NCI-H2227 treated with DMSO at 0.1 percent for 48 hours (cell line): ENCODE data around the gene EMSY.

Experiments
- DNase-seq: peaks from one replicate; lab custom pipeline; 2025; lab: John Stamatoyannopoulos, UW

EMSY gene

GRCh38 chr11:76523147-76523546 is 78.3 kb downstream of the EMSY start:
- no peak for DNase-seq

DNA sequence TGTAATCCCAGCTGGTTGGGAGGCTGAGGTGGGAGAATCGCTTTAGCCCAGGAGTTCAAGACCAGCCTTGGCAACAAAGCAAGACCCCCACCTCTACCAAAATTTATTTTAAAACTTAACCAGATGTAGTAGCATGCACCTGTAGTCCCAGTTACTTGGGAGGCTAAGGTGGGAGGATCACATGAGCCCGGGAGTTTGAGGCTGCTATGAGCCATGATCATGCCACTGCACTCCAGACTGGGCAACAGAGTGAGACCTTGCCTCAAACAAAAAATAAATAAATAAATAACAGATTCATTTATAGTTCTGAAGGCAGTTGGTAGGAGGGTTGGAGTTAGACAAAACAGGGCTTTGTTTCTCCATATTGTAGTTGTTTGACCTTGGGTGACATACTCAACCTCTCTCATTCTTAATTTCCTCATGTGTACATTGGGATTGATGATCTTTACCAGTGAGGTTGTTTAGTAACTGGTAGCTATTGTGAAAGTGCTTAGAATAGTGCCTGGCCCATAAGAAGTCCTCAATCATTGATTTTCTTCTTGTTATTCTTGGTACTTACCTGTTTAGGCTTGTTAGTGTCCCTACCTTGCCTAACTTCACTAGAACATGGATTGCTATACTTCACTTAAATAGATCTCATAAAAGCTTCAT is 79.1 kb downstream of the EMSY start:
- no peak for DNase-seq

DNA sequence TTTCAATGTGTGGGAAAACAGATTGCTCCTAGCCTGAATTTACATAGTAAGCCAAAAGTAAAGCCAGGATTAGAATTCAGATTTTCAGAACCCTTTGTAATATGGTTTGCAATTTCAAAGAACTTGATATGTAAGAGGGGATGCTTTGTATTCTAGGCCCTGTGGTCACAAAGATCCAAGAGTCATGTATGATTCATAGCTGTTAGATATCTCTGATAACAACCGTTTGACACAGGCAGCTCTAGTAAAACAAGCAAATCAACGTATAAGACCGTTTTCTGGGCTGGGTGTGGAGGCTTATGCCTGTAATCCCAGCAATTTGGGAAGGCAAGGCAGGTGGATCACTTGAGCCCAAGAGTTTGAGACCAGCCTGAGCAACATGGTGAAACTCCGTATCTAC is 79.6 kb downstream of the EMSY start:
- no peak for DNase-seq

DNA sequence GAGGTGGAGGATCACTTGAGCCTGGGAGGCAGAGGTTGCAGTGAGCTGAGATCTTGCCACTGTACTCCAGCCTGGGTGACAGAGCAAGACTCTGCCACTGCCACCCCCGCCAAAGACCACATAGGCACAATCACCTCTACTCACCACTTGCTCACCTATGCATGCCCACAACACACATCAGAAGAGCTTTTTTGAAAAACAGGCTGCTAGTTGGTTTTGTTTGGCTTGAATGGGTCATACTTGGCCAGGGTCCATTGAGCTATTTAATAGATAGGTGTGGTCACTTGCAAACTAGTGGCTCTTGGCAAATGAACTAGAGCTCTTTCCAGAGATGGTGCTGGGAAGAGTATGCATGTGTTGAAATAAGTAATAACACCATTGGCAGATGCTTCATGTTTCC is 80.1 kb downstream of the EMSY start:
- no peak for DNase-seq

- no peak for DNase-seq
Measured at GRCh38 chr11:76526878-76527277, 82.1 kb downstream of the EMSY start.

DNA sequence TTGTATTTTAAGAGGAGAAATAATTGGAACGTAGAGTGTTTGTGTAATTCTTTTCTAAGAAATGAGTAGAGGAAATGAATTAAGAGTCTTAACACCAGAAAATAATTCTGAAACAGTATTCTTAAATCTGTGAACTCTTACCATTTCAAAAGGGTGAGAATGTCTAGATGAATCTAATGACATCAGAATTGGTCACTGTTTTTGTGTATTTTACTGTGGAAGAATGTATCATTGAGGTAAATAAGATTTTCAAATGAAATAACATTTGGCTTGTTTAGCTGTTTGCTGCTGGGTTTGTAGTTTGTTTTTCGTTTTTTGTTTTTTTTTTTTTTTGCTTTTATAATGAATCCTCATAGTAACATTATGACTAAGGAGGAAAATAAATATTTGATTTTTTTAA is 97.6 kb downstream of the EMSY start:
- no peak for DNase-seq

GRCh38 chr11:76543006-76543703 is 98.3 kb downstream of the EMSY start:
- DNase-seq: no peak

- no peak for DNase-seq
Measured at GRCh38 chr11:76550781-76551180, 106.0 kb downstream of the EMSY start.

DNA sequence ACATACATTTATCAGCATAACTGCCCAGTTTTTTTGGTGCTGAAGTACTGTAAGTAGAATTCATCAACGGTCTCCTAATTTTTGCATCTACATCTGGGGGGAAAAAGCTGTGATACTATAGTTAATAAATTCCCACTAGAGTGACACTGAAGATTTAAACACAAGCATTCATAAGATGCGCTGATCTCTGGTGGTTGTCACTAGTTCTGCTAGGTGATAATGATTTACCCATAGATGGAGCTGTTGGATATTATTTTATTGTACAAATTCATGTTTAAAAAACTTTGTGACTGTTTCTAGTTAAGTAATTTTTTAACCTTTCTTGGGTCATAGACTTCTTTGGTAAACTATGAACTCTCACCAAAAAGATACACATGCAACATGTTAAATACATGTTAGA is 106.6 kb downstream of the EMSY start:
- no peak for DNase-seq

GRCh38 chr11:76552987-76553386 is 108.2 kb downstream of the EMSY start:
- DNase-seq: no peak

GRCh38 chr11:76553554-76554476 is 109.0 kb downstream of the EMSY start:
- no peak for DNase-seq

DNA sequence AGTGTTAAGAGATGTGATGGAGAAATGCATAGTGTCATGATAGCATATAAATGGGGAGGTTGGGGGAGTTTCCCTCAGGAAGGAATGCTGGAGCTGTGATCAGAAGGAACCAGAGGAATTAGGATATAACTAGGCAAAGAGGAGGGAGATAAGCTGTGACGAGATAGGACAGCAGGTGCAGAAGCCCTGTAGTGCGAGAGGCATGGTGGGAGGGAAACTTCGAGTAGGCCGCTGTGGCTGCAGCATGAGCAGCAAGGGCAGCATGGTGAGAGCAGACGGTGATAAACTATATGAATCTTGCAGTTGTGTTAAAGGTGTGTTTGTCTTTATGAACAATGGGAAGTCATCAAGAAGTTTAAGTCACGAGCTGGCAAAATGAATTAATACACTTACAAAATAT is 109.9 kb downstream of the EMSY start:
- DNase-seq: no peak

- DNase-seq: no peak
Measured at GRCh38 chr11:76557466-76557865, 112.6 kb downstream of the EMSY start.

GRCh38 chr11:76558473-76558872 is 113.7 kb downstream of the EMSY start:
- no peak for DNase-seq

GRCh38 chr11:76558891-76559290 is 114.1 kb downstream of the EMSY start:
- no peak for DNase-seq

- DNase-seq: no peak
Measured at GRCh38 chr11:76559346-76559745, 114.5 kb downstream of the EMSY start.

GRCh38 chr11:76560219-76560618 is 115.4 kb downstream of the EMSY start:
- no peak for DNase-seq

DNA sequence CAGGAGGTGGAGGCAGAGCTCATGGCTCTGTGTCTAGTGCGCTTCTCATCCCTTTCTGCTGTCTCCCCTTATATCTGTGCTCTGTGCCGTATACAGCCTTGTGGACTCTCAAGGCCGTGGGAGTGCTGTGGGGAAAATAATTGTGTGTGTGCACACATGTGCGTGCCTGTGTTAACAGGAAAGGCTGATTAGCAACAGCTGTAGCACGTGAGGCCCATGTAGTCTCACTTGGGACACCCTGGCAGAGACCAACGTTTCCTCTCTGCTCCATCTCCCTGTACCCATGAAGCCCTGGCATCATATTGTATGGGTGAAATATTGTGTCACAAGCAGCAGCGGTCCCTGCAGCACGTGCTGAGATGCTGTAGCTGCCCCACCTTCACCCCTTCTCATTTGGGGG is 116.4 kb downstream of the EMSY start:
- no peak for DNase-seq

- no peak for DNase-seq
Measured at GRCh38 chr11:76562541-76562940, 117.7 kb downstream of the EMSY start.

DNA sequence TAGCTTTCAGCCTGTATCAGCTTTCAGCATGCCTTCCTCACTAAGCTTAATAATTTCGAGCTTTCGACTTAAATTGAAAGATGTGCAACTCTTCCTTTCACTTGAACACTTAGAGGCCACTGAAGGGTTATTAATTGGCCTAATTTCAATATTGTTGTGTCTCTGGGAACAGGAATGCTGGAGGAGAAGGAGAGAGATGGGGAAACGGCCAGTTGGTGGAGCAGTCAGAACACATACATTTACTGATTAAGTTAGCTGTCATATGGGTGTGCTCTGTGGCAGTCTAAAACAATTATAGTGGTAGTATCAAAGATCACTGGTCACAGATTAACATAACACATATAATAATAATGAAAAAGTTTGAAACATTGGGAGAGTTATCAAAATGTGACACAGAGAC is 119.5 kb downstream of the EMSY start:
- no peak for DNase-seq

DNA sequence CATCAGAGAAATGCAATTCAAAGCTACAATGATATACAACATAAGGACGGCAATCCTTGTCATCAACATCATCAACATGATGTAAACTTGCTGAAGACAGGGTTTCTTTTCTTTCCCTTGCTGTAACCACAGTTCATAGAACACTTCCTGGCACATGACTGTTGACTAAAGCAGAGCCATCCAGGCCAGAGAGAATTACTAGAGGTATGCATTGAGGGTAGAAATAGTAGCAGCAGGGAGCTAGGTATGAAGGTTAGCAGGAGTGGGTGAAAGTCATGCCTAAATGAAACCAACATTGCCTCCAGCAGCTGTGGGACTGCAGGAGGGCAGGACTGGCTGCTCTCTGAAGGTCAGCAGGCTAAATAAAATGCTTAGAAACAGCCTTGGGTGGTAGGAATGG is 122.0 kb downstream of the EMSY start:
- no peak for DNase-seq

- no peak for DNase-seq
Measured at GRCh38 chr11:76567261-76567660, 122.4 kb downstream of the EMSY start.

DNA sequence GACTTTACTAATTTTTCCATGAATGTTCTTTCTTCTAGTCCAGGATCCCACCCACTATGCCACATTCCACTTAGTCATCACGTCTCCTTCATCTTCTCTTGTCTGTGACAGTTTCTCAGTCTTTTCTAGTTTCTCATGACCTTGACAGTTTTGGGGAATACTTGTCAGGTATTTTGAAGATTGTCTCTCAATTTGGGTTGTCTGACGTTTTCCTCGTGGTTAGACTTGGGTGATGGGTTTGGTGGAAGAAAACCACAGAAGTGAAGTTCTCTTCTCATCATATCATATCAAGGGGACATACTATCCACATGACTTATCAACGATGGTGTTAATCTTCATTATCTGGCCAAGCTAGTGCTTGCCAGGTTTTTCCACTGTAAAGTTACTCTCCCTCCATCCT is 123.3 kb downstream of the EMSY start:
- DNase-seq: no peak
